HepG2 (cell line): ENCODE data around the gene FAM118A. TPM values are rescaled to one million over a fixed set of nuclear protein-coding genes. Genes with fewer than 3 reads are reported as not detected.

Experiments
- ARHGAP35 ChIP-seq: sonication (generic); formaldehyde crosslinking; IDR thresholded peaks from 2 replicates; pipeline ENCODE4 v1.9.0; 2022; ENCODE audit warnings: mild to moderate bottlenecking, inconsistent platforms, moderate library complexity, missing genetic modification reagents, borderline replicate concordance
- EED ChIP-seq: sonication (generic); formaldehyde crosslinking; IDR thresholded peaks from 2 replicates; pipeline ENCODE4 v1.5.0; 2020; ENCODE audit warnings: mild to moderate bottlenecking, missing genetic modification reagents
- FOXO1 ChIP-seq: sonication (generic); formaldehyde crosslinking; IDR thresholded peaks from 2 replicates; pipeline ENCODE4 v1.4.0; 2020; ENCODE audit warnings: missing genetic modification reagents
- GABPA ChIP-seq, 2 experiments: IDR thresholded peaks; 2 replicates each; pipeline ENCODE4 v1.6.1; 2011 to 2016; ENCODE audit warnings: low read depth in 2 of 2, low read length in 1 of 2, missing biosample characterization in 1 of 2, missing genetic modification characterization in 1 of 2
- ISL2 ChIP-seq: sonication (generic); formaldehyde crosslinking; IDR thresholded peaks from 2 replicates; pipeline ENCODE4 v1.5.0; 2020; ENCODE audit warnings: missing genetic modification reagents
- KDM4B ChIP-seq: sonication (generic); formaldehyde crosslinking; IDR thresholded peaks from 2 replicates; pipeline ENCODE4 v1.4.0; 2020; ENCODE audit warnings: missing genetic modification reagents
- SIN3A ChIP-seq: IDR thresholded peaks from 2 replicates; pipeline ENCODE4 v1.6.1; 2011; ENCODE audit warnings: low read depth, mild to moderate bottlenecking, control low read depth, low read length, borderline replicate concordance
- TEAD3 ChIP-seq: optimal IDR thresholded peaks from 2 replicates; pipeline ENCODE3; 2016; ENCODE audit warnings: borderline replicate concordance
- YEATS2 ChIP-seq: sonication (generic); formaldehyde crosslinking; IDR thresholded peaks from 2 replicates; pipeline ENCODE4 v1.4.0; 2020; ENCODE audit warnings: missing genetic modification reagents, borderline replicate concordance
- ZC3H13 ChIP-seq: sonication (generic); formaldehyde crosslinking; IDR thresholded peaks from 2 replicates; pipeline ENCODE4 v1.8.1; 2023; ENCODE audit warnings: mild to moderate bottlenecking, missing genetic modification reagents, moderate library complexity
- ZNF234 ChIP-seq: sonication (generic); formaldehyde crosslinking; conservative IDR thresholded peaks from 2 replicates; pipeline ENCODE4 v1.5.1; 2020; ENCODE audit warnings: mild to moderate bottlenecking, missing genetic modification reagents
- ZNF253 ChIP-seq: sonication (generic); formaldehyde crosslinking; IDR thresholded peaks from 2 replicates; pipeline ENCODE4 v1.8.0; 2022; ENCODE audit warnings: mild to moderate bottlenecking, missing genetic modification reagents, borderline replicate concordance
- polyA plus RNA-seq, 8 experiments: library from polyadenylated mRNA; depleted of rRNA in 3 of 8; stranded (reverse) in 7 of 8; unstranded in 1 of 8; fragments of >200 nt; fragmentation: Illumina TruSeq in 4 of 8; extraction: Trizol in 4 of 8; gene quantifications; 2 replicates each; pipeline versions ENCODE4 v1.2.1 to v1.2.3, GENCODE V29; 2011 to 2016; ENCODE audit warnings: low read depth in 4 of 8, missing spikeins in 1 of 8, mixed read lengths in 1 of 8; ENCODE audit not compliant: insufficient read depth in 1 of 8
- total RNA-seq, 5 experiments: library from RNA; depleted of rRNA; stranded (reverse); fragments of >200 nt; fragmentation: Illumina TruSeq; extraction: Trizol; gene quantifications; 2 replicates each; pipeline ENCODE4 v1.2.3, GENCODE V29; 2016; ENCODE audit warnings: low read depth in 1 of 5
- TF ChIP-seq, protein P1 (sequence below): sonication (generic); formaldehyde crosslinking; IDR thresholded peaks from 2 replicates; pipeline ENCODE4 v1.4.0; 2020; ENCODE audit warnings: missing genetic modification reagents, borderline replicate concordance
- TF ChIP-seq, protein P2 (sequence below): sonication (generic); formaldehyde crosslinking; conservative IDR thresholded peaks from 2 replicates; pipeline ENCODE4 v1.8.0; 2022; ENCODE audit warnings: mild to moderate bottlenecking, moderate library complexity, missing genetic modification reagents
- TF ChIP-seq, protein P3 (sequence below): IDR thresholded peaks from 2 replicates; pipeline ENCODE4 v1.6.1; 2012; ENCODE audit warnings: low read depth, low read length, improper control_type of control experiment
- TF ChIP-seq, protein P4 (sequence below): sonication (generic); formaldehyde crosslinking; conservative IDR thresholded peaks from 2 replicates; pipeline ENCODE4 v1.4.0; 2020; ENCODE audit warnings: missing genetic modification reagents
- TF ChIP-seq, protein P5 (sequence below): sonication (generic); formaldehyde crosslinking; IDR thresholded peaks from 2 replicates; pipeline ENCODE4 v1.8.0; 2022; ENCODE audit warnings: low read depth, missing genetic modification reagents
- TF ChIP-seq, protein P6 (sequence below): sonication (generic); formaldehyde crosslinking; IDR thresholded peaks from 2 replicates; pipeline ENCODE4 v1.5.0; 2020; ENCODE audit warnings: missing genetic modification reagents, mild to moderate bottlenecking, borderline replicate concordance

The FAM118A gene
- total and polyA plus RNA-seq, 2 of the 13 experiments (the other 11 are each of a cell fraction or from before 2014, with no cell fraction given) = 36.7 to 48.2 TPM

DNA sequence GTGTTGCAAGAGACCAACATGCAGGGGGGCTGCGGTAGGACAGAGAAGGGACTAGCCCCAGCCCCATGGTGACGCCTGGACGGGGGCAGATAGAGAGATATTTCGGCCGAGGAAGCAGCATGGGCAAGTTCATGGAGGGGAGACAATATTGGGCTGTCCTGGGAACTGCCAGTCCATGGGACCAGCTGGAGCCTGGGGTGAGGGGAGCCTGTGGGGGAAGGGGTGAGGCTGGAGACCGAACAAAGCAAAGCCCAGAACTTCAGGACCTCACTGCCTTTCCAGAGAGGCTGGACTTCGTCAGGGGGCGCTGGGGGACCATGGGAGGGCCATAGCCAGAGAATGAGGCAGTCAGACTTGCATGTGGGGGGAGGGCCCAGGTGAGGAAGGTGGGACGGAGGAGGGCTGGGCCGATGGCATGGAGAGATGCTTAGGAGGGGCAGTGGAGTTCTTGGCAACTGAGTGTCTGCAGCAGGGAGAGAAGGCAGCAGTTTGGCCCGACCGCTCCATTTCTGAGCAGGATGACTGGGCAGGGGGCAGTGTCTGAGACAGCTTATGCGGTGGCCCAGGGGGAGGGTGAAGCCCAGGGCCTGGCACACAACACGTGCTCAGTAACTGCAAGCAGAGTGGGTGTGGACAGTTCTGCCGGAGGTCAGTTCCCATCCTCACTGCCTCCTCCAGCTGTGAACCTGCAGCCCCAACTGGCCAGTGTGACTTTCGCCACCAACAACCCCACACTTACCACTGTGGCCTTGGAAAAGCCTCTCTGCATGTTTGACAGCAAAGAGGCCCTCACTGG, 24.3 kb upstream of the FAM118A start (continued):
- TF ChIP-seq SIN3A = no peak
- no peak for TF ChIP-seq ZNF253
- TF ChIP-seq GABPA (IDR thresholded peaks at IDR 0.05; ENCODE audit: low read depth, low read length) = no peak
- no peak for TF ChIP-seq GABPA (CRISPR knock-in tag; IDR thresholded peaks at IDR 0.05; ENCODE audit: low read depth)
- no peak for TF ChIP-seq ARHGAP35 (CRISPR knock-in tag)
- no peak; the same call in 1 of the 2 replicates for TF ChIP-seq YEATS2 (CRISPR knock-in tag)
- TF ChIP-seq, protein P1, sequence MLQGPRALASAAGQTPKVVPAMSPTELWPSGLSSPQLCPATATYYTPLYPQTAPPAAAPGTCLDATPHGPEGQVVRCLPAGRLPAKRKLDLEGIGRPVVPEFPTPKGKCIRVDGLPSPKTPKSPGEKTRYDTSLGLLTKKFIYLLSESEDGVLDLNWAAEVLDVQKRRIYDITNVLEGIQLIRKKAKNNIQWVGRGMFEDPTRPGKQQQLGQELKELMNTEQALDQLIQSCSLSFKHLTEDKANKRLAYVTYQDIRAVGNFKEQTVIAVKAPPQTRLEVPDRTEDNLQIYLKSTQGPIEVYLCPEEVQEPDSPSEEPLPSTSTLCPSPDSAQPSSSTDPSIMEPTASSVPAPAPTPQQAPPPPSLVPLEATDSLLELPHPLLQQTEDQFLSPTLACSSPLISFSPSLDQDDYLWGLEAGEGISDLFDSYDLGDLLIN (CRISPR knock-in tag) = no peak
- TF ChIP-seq, protein P2, sequence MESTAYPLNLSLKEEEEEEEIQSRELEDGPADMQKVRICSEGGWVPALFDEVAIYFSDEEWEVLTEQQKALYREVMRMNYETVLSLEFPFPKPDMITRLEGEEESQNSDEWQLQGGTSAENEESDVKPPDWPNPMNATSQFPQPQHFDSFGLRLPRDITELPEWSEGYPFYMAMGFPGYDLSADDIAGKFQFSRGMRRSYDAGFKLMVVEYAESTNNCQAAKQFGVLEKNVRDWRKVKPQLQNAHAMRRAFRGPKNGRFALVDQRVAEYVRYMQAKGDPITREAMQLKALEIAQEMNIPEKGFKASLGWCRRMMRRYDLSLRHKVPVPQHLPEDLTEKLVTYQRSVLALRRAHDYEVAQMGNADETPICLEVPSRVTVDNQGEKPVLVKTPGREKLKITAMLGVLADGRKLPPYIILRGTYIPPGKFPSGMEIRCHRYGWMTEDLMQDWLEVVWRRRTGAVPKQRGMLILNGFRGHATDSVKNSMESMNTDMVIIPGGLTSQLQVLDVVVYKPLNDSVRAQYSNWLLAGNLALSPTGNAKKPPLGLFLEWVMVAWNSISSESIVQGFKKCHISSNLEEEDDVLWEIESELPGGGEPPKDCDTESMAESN (CRISPR knock-in tag) = no peak
- no peak for TF ChIP-seq FOXO1 (CRISPR knock-in tag)
- TF ChIP-seq, protein P3, sequence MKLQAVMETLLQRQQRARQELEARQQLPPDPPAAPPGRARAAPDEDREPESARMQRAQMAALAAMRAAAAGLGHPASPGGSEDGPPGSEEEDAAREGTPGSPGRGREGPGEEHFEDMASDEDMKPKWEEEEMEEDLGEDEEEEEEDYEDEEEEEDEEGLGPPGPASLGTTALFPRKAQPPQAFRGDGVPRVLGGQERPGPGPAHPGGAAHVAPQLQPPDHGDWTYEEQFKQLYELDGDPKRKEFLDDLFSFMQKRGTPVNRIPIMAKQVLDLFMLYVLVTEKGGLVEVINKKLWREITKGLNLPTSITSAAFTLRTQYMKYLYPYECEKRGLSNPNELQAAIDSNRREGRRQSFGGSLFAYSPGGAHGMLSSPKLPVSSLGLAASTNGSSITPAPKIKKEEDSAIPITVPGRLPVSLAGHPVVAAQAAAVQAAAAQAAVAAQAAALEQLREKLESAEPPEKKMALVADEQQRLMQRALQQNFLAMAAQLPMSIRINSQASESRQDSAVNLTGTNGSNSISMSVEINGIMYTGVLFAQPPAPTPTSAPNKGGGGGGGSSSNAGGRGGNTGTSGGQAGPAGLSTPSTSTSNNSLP = no peak
- TF ChIP-seq, protein P4, sequence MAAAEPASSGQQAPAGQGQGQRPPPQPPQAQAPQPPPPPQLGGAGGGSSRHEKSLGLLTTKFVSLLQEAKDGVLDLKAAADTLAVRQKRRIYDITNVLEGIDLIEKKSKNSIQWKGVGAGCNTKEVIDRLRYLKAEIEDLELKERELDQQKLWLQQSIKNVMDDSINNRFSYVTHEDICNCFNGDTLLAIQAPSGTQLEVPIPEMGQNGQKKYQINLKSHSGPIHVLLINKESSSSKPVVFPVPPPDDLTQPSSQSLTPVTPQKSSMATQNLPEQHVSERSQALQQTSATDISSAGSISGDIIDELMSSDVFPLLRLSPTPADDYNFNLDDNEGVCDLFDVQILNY (CRISPR knock-in tag) = no peak
- TF ChIP-seq ZC3H13 (CRISPR knock-in tag) = no peak
- TF ChIP-seq, protein P5, sequence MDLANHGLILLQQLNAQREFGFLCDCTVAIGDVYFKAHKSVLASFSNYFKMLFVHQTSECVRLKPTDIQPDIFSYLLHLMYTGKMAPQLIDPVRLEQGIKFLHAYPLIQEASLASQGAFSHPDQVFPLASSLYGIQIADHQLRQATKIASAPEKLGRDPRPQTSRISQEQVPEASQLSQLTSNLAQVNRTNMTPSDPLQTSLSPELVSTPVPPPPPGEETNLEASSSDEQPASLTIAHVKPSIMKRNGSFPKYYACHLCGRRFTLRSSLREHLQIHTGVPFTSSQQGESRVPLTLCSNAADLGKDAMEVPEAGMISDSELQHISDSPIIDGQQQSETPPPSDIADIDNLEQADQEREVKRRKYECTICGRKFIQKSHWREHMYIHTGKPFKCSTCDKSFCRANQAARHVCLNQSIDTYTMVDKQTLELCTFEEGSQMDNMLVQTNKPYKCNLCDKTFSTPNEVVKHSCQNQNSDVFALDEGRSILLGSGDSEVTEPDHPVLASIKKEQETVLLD (CRISPR knock-in tag) = no peak
- no peak for TF ChIP-seq KDM4B (CRISPR knock-in tag)
- TF ChIP-seq ZNF234 = no peak
- TF ChIP-seq, protein P6, sequence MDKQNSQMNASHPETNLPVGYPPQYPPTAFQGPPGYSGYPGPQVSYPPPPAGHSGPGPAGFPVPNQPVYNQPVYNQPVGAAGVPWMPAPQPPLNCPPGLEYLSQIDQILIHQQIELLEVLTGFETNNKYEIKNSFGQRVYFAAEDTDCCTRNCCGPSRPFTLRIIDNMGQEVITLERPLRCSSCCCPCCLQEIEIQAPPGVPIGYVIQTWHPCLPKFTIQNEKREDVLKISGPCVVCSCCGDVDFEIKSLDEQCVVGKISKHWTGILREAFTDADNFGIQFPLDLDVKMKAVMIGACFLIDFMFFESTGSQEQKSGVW (CRISPR knock-in tag) = no peak
- peak; percentile 16 for TF ChIP-seq TEAD3 (CRISPR knock-in tag)
- no peak for TF ChIP-seq EED (CRISPR knock-in tag)
- TF ChIP-seq ISL2 (CRISPR knock-in tag) = no peak
